HG02943 (cell line): Measurements from ENCODE around the gene LY9.
"Not testable (repeated sequence)": the region's sequence is repeated elsewhere in the genome, so short reads cannot be mapped to it uniquely, and the experiment has no call there.

Source experiments
- ATAC-seq: cut with Tn5 transposase; IDR thresholded peaks from one replicate; pipeline ENCODE4 v1.9.1; 2021; ENCODE audit warnings: mild to moderate bottlenecking, low read depth, moderate library complexity; ENCODE audit not compliant: unreplicated experiment

The LY9 gene

GRCh38 chr1:160862203-160863060, 66.5 kb downstream of the LY9 start, which contains the start of gene CD244:
TSS of gene CD244 (minus strand) at chr1:160862887. CDS start at chr1:160862677, 210 bp downstream.
- peak; percentile 66 for ATAC-seq

DNA sequence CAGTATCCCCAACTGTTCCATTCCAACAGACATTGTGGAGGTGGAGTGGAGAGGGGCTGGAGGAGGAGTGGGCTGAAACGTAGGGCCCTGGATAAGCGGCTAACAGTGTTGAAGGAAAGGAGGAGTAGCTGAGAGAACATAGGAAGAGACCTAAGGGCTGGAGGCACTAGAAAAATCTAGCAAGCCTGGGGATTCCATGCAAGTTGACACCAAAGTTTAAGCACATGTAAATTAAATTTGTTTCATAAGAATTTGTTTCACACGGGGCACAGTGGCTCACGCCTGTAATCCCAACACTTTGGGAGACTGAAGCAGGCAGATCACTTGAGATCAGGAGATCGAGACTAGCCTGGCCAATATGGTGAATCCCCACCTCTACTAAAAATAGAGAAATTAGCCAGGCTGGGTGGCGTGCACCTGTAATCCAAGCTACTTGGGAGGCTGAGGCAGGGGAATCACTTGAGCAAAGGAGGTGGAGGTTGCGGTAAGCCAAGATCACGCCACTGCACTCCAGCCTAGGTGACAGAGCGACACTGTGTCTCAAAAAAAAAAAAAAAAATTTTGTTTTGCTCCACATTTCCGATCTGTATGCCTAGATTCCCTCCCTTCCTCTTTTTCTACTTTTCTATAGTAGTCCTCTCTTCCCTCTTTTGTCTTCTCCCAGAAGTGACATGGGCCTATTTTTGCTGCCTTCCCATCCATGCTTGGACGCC, 67.2 kb downstream of the LY9 start:
- ATAC-seq = no peak

- ATAC-seq = no peak
Measured at GRCh38 chr1:160863774-160864131, 67.8 kb downstream of the LY9 start.

- ATAC-seq = no peak
Measured at GRCh38 chr1:160864173-160864572, 68.2 kb downstream of the LY9 start.

- ATAC-seq = no peak
Measured at GRCh38 chr1:160865337-160865736, 69.4 kb downstream of the LY9 start.

DNA sequence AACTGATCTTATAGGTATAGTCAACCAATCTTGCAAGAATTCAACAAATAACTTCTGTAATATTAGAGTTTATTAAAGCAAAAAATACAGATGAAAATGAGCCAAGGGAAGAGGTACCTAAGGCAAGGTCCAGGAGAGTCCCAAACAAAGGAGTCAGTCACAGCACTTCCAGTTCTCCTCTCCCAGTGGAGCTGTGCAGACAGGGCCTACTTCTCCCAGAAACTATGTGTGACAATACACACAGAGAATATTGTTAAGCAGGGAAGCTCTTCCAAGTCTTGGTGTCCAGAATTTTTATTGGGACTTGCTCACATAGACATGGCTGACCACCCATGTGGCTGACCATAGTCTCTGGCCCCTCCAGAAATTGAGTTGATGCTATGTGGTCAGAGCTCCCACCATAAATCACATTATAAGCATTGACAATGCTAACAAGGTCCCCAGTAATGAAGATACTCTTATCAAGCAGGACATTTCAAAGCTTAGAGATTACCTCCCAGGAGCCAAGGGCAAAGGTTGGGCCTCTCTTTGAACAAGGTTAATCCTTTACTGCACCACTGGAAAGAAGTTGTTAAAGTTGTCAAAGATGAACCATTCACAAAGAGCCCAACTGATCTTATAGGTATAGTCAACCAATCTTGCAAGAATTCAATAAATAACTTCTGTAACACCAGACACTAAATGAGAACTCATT, 70.2 kb downstream of the LY9 start:
- no peak for ATAC-seq

DNA sequence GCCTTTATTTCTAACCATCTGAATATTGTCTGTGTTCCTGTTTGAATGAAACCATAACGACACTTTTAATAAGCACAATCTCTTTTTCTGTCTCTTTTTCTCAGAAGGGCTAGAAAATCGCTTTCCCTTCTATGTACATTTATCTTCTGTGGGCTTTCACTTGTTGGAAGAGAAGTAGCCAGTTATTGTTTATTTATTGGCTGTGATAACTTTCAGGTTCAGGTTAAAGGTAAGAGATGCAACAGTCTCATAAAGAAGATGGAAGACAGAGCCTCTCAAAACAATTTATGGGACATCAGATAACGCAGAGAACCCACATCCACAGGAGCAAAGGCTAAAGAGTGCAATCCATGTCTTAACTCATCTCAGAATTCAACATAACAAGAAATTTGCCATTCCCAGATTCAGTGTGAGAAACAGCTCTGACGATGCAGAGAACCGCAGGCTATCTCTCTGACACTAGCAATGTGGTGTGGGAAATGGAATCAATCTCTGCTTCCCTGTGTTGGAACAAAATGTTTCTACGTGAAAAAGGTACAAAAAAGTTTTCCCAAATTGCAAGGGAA, 70.8 kb downstream of the LY9 start:
- no peak for ATAC-seq

- ATAC-seq = not testable (repeated sequence)
Measured at GRCh38 chr1:160867651-160868050, 71.7 kb downstream of the LY9 start.

GRCh38 chr1:160868141-160868540, 72.2 kb downstream of the LY9 start:
- ATAC-seq = no peak

GRCh38 chr1:160874935-160875334, 79.0 kb downstream of the LY9 start:
- ATAC-seq = no peak

DNA sequence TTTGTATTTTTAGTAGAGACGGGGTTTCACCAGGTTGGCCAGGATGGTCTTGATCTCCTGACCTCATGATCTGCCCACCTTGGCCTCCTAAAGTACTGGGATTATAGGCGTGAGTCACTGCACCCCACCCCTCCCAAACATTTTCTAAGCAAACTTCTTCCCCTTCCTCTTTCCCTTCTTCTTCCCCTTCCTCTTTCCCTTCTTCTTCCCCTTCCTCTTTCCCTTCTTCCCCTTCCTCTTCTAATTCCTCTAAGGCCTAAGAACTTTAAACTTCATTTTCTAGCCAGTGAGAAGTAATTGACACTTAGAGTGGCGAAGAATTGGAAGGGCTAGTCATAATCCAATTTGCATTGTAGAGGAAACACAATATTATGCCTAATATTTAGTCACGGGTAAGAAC, 79.6 kb downstream of the LY9 start:
- not testable (repeated sequence) for ATAC-seq

DNA sequence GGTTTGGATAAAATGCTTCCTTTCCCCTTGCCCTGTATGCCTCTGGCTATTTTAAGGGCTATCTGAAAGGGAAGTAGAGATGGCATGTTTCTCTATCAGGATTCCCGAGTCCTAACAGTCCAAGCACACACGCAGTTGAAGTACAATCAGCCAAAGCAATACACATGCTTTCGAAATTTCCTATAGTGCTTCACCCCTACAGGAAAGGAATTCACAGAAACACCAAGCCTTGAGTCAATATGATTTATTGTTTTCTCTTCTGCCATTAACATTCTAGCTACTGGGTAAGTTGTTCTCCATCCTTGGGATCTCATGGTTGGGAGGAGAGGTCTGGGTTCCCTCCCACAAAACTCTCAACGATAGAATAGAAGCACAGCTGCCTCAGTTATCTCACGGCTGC, 80.3 kb downstream of the LY9 start:
- no peak for ATAC-seq

DNA sequence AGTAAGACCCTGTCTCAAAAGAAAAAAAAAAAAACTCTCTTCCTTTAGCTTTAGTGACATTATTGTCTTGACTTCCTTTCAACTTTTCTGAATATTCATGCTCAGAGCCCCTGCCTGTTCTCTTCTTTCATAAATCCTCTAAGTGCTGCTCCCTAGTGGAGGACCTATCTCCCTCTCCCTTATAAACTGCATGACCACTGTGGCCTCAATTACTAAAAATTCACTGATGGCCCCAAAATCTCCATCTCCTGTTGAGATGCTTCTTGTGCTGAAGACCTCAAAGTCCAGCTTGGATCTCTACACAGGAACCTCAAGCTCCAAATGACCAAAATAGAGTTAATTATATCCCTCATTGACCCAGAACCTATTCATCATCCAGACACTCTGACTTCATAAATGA, 81.2 kb downstream of the LY9 start:
- no peak for ATAC-seq
